ENCODE data around the gene CHRNG. TPM values are rescaled to one million over a fixed set of nuclear protein-coding genes. Genes with fewer than 3 reads are reported as not detected.

Gene CHRNG
- polyA plus RNA-seq, 1 experiment = not detected

Other genes with a start within 250 kb of the CHRNG start
- gene ALPP, start 160.9 kb upstream of the CHRNG start, polyA plus RNA-seq (2011; rRNA removed) = not detected in 2 replicates
- gene ALPG, start 132.8 kb upstream of the CHRNG start, polyA plus RNA-seq (2011; rRNA removed) = not detected in 2 replicates
- gene ALPI, start 83.5 kb upstream of the CHRNG start, polyA plus RNA-seq (2011; rRNA removed) = not detected in 2 replicates
- not detected in 2 replicates for gene ECEL1, start 51.9 kb upstream of the CHRNG start, polyA plus RNA-seq (2011; rRNA removed)
- not detected in 2 replicates for gene PRSS56, start 19.3 kb upstream of the CHRNG start, polyA plus RNA-seq (2011; rRNA removed)
- gene CHRND, start 13.5 kb upstream of the CHRNG start, polyA plus RNA-seq (2011; rRNA removed) = not detected in 2 replicates
- gene TIGD1, start 10.9 kb downstream of the CHRNG start, polyA plus RNA-seq (2011; rRNA removed) = 1.7 and 2.5 TPM in 2 replicates
- gene EIF4E2, start 11.0 kb downstream of the CHRNG start, polyA plus RNA-seq (2011; rRNA removed) = 23.1 and 36.4 TPM in 2 replicates
- 60.0 and 76.5 TPM in 2 replicates for gene EFHD1, start 93.9 kb downstream of the CHRNG start, polyA plus RNA-seq (2011; rRNA removed)
- 24.9 and 28.0 TPM in 2 replicates for gene GIGYF2, start 157.6 kb downstream of the CHRNG start, polyA plus RNA-seq (2011; rRNA removed)
- gene KCNJ13, start 236.9 kb downstream of the CHRNG start, polyA plus RNA-seq (2011; rRNA removed) = not detected in 2 replicates

Measured in BJ (cell line).